GM23338 (cell line): ENCODE results near the gene DAPK1. TPM values are rescaled to one million over a fixed set of nuclear protein-coding genes. Genes with fewer than 3 reads are reported as not detected.

Experiments
- ATAC-seq: fragments of 200-7000 bp; cut with Tn5 transposase; 3 replicates; pipeline ENCODE4 v1.9.1; 2020
- DNase-seq: peaks from one replicate; pipeline ENCODE4 v3.0.0-alpha.2; 2015; ENCODE audit warnings: low spot score
- H2AFZ ChIP-seq: fragments of 200-600 bp; sonication (generic); 2 replicates; pipeline ENCODE4 v1.8.0; 2016; ENCODE audit warnings: antibody characterized with exemption, mild to moderate bottlenecking, moderate library complexity
- H3F3A ChIP-seq: fragments of 200-600 bp; sonication (generic); replicated peaks from 2 replicates; pipeline ENCODE4 v1.8.0; 2017; ENCODE audit warnings: antibody characterized with exemption, mixed run types, low read depth
- H3K27ac ChIP-seq: fragments of 200-600 bp; sonication (generic); 2 replicates; pipeline ENCODE4 v1.6.1; 2016; ENCODE audit warnings: low read depth
- H3K27me3 ChIP-seq: fragments of 200-600 bp; sonication (generic); 2 replicates; pipeline ENCODE4 v1.8.0; 2016; ENCODE audit warnings: mild to moderate bottlenecking, mixed run types, moderate library complexity; ENCODE audit not compliant: insufficient read depth
- H3K36me3 ChIP-seq: fragments of 200-600 bp; sonication (generic); 2 replicates; pipeline ENCODE4 v1.8.0; 2016; ENCODE audit warnings: mild to moderate bottlenecking; ENCODE audit not compliant: insufficient read depth
- H3K4me1 ChIP-seq: fragments of 200-600 bp; sonication (generic); 2 replicates; pipeline ENCODE4 v1.8.0; 2016; ENCODE audit warnings: mild to moderate bottlenecking, moderate library complexity; ENCODE audit not compliant: insufficient read depth
- H3K4me2 ChIP-seq: fragments of 200-600 bp; sonication (generic); 2 replicates; pipeline ENCODE4 v1.7.1; 2017; ENCODE audit warnings: mixed run types
- H3K4me3 ChIP-seq: fragments of 200-600 bp; sonication (generic); 2 replicates; pipeline ENCODE4 v1.6.1; 2016; ENCODE audit warnings: mixed run types
- H3K79me2 ChIP-seq: fragments of 200-600 bp; sonication (generic); replicated peaks from 2 replicates; pipeline ENCODE4 v1.8.0; 2017; ENCODE audit warnings: mild to moderate bottlenecking; ENCODE audit not compliant: insufficient read depth
- H3K9me2 ChIP-seq: fragments of 200-600 bp; sonication (generic); 2 replicates; pipeline ENCODE4 v1.8.0; 2017; ENCODE audit not compliant: insufficient read depth
- H4K20me1 ChIP-seq: fragments of 200-600 bp; sonication (generic); replicated peaks from 2 replicates; pipeline ENCODE4 v1.8.0; 2017; ENCODE audit warnings: mild to moderate bottlenecking; ENCODE audit not compliant: insufficient read depth
- H3K27ac Mint-ChIP-seq: 2 replicates; pipeline ENCODE4 v1.8.0; 2020; ENCODE audit warnings: inconsistent platforms, mild to moderate bottlenecking, moderate library complexity, mixed read lengths
- H3K27me3 Mint-ChIP-seq: 3 replicates; pipeline ENCODE4 v1.8.0; 2022; ENCODE audit warnings: low read depth, mild to moderate bottlenecking, moderate library complexity, mixed read lengths, inconsistent platforms; ENCODE audit not compliant: insufficient read depth, poor library complexity
- H3K36me3 Mint-ChIP-seq: 3 replicates; pipeline ENCODE4 v1.8.0; 2021; ENCODE audit warnings: low read depth, mild to moderate bottlenecking, inconsistent platforms, moderate library complexity, mixed read lengths
- H3K4me1 Mint-ChIP-seq: 3 replicates; pipeline ENCODE4 v1.8.0; 2020; ENCODE audit warnings: mild to moderate bottlenecking, inconsistent platforms, mixed read lengths
- H3K4me3 Mint-ChIP-seq: 3 replicates; pipeline ENCODE4 v1.8.0; 2021; ENCODE audit warnings: moderate library complexity, mild to moderate bottlenecking, inconsistent platforms, mixed read lengths
- H3K9me3 Mint-ChIP-seq: 3 replicates; pipeline ENCODE4 v1.8.0; 2020; ENCODE audit warnings: moderate library complexity, mild to moderate bottlenecking, inconsistent platforms, mixed read lengths
- CREB1 ChIP-seq: fragments of 250-450 bp; sonication (Bioruptor Pico); IDR thresholded peaks from 2 replicates; pipeline ENCODE4 v1.5.0; 2020; ENCODE audit warnings: low read depth, mild to moderate bottlenecking, moderate library complexity
- EZH2 ChIP-seq: fragments of 200-600 bp; sonication (generic); IDR thresholded peaks from one replicate; pipeline ENCODE4 v1.8.0; 2017; ENCODE audit warnings: antibody characterized with exemption, mild to moderate bottlenecking, low read depth; ENCODE audit not compliant: unreplicated experiment
- EZH2phosphoT487 ChIP-seq: fragments of 200-600 bp; sonication (generic); IDR thresholded peaks from one replicate; pipeline ENCODE4 v1.8.1; 2018; ENCODE audit warnings: antibody characterized with exemption; ENCODE audit not compliant: unreplicated experiment
- JUNB ChIP-seq: IDR thresholded peaks from one replicate; pipeline ENCODE4 v1.6.1; 2016; ENCODE audit warnings: antibody characterized with exemption; ENCODE audit not compliant: unreplicated experiment
- NANOG ChIP-seq: IDR thresholded peaks from 2 replicates; pipeline ENCODE4 v1.6.1; 2016; ENCODE audit warnings: antibody characterized with exemption, borderline replicate concordance
- POLR2AphosphoS5 ChIP-seq: IDR thresholded peaks from 2 replicates; pipeline ENCODE4 v1.6.1; 2016; ENCODE audit warnings: antibody characterized with exemption, low read depth
- STAT1 ChIP-seq: IDR thresholded peaks from one replicate; pipeline ENCODE4 v1.6.1; 2016; ENCODE audit warnings: antibody characterized with exemption; ENCODE audit not compliant: unreplicated experiment
- ZNF114 ChIP-seq: fragments of 250-450 bp; sonication (Bioruptor Pico); IDR thresholded peaks from 2 replicates; pipeline ENCODE4 v1.5.0; 2020; ENCODE audit warnings: mild to moderate bottlenecking, moderate library complexity
- ZNF331 ChIP-seq: fragments of 250-450 bp; sonication (Bioruptor Pico); IDR thresholded peaks from 2 replicates; pipeline ENCODE4 v1.5.0; 2020; ENCODE audit warnings: low read depth, mild to moderate bottlenecking, moderate library complexity
- polyA plus RNA-seq: library from polyadenylated mRNA; unstranded; fragments of >200 nt; fragmentation: Nextera tagmentation; extraction: Ambion mirVana; gene quantifications from 2 replicates; pipeline ENCODE4 v1.2.1, GENCODE V29; 2016
- total RNA-seq: library from RNA; depleted of rRNA; stranded (reverse); fragments of >200 nt; shearing (Covaris generic); gene quantifications from 2 replicates; pipeline ENCODE4 v1.2.3, GENCODE V29; 2014
- TF ChIP-seq, protein P1 (sequence below), 2 experiments: fragments of 200-600 bp in 1 of 2; sonication (generic) in 1 of 2; conservative IDR thresholded peaks; 2 replicates each; pipeline versions ENCODE4 v1.5.1 to v1.6.1; 2016 to 2017; ENCODE audit warnings: antibody characterized with exemption in 2 of 2, low read depth in 2 of 2, mild to moderate bottlenecking in 2 of 2, moderate library complexity in 1 of 2
- TF ChIP-seq, protein P2 (sequence below): fragments of 250-450 bp; sonication (Bioruptor Pico); IDR thresholded peaks from 2 replicates; pipeline ENCODE4 v1.5.0; 2020; ENCODE audit warnings: mild to moderate bottlenecking, moderate library complexity
- TF ChIP-seq, protein P3 (sequence below): IDR thresholded peaks from 2 replicates; pipeline ENCODE4 v1.6.1; 2016; ENCODE audit warnings: antibody characterized with exemption
- TF ChIP-seq, protein P4 (sequence below): IDR thresholded peaks from one replicate; pipeline ENCODE4 v1.6.1; 2018; ENCODE audit warnings: antibody characterized with exemption; ENCODE audit not compliant: unreplicated experiment

The DAPK1 gene
- total and polyA plus RNA-seq, 2 experiments from 2014 or later, result 37.0 to 134 TPM

DNA sequence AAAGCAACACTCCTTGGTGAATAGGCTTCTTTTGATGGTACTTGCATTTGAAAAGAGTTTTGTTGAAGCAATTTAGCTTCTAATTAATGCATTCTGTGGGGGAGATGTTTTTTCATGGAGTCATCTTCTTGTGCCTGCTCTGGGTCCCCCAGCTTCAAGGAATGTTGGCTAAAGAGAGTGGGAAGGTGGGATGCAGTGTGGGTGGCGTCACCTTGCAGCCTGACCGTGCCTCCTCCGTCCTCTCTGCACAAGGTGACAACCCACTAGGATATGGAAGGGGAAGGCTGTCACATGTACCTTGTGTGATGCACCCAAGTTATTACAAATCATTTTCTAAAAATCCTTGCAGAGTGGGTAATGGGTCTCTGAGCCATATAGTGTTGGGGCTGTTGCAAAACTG is 70.7 kb downstream of the DAPK1 start:
- H3F3A ChIP-seq, result no peaks in the 10 kb centered on the region
- peaks cover 68% of the 10 kb centered on the region for H3K4me1 ChIP-seq
- ATAC-seq, result no peak; the same call in 2 of the 3 replicates
- no peak overlapping the region for H3K4me3 ChIP-seq
- no peaks in the 10 kb centered on the region for H3K36me3 ChIP-seq
- peaks cover 79% of the 10 kb centered on the region for H3K4me1 Mint-ChIP-seq
- H3K4me3 Mint-ChIP-seq, result no peak overlapping the region
- peaks cover 33% of the 10 kb centered on the region for H3K36me3 Mint-ChIP-seq
- DNase-seq, result no peak
- H3K9me2 ChIP-seq, result no peaks in the 10 kb centered on the region
- no peak overlapping the region for H3K27ac ChIP-seq
- peaks cover 1% of the 10 kb centered on the region for H3K27me3 Mint-ChIP-seq
- peak overlapping the region; percentile 58 for H3K4me2 ChIP-seq
- H3K79me2 ChIP-seq, result peaks cover 94% of the 10 kb centered on the region
- H4K20me1 ChIP-seq, result peaks cover 56% of the 10 kb centered on the region
- no peak overlapping the region for H2AFZ ChIP-seq
- TF ChIP-seq STAT1 (no peak), CREB1 (no peak), JUNB (no peak), NANOG (no peak), EZH2 (no peak), ZNF331 (CRISPR knock-in tag) (no peak), ZNF114 (CRISPR knock-in tag) (no peak), EZH2phosphoT487 (no peak), POLR2AphosphoS5 (no peak)
- TF ChIP-seq, protein P1, sequence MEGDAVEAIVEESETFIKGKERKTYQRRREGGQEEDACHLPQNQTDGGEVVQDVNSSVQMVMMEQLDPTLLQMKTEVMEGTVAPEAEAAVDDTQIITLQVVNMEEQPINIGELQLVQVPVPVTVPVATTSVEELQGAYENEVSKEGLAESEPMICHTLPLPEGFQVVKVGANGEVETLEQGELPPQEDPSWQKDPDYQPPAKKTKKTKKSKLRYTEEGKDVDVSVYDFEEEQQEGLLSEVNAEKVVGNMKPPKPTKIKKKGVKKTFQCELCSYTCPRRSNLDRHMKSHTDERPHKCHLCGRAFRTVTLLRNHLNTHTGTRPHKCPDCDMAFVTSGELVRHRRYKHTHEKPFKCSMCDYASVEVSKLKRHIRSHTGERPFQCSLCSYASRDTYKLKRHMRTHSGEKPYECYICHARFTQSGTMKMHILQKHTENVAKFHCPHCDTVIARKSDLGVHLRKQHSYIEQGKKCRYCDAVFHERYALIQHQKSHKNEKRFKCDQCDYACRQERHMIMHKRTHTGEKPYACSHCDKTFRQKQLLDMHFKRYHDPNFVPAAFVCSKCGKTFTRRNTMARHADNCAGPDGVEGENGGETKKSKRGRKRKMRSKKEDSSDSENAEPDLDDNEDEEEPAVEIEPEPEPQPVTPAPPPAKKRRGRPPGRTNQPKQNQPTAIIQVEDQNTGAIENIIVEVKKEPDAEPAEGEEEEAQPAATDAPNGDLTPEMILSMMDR (conservative IDR thresholded peaks at IDR 0.05; ENCODE audit: low read depth in 2 of 2), result no peak
- TF ChIP-seq, protein P2, sequence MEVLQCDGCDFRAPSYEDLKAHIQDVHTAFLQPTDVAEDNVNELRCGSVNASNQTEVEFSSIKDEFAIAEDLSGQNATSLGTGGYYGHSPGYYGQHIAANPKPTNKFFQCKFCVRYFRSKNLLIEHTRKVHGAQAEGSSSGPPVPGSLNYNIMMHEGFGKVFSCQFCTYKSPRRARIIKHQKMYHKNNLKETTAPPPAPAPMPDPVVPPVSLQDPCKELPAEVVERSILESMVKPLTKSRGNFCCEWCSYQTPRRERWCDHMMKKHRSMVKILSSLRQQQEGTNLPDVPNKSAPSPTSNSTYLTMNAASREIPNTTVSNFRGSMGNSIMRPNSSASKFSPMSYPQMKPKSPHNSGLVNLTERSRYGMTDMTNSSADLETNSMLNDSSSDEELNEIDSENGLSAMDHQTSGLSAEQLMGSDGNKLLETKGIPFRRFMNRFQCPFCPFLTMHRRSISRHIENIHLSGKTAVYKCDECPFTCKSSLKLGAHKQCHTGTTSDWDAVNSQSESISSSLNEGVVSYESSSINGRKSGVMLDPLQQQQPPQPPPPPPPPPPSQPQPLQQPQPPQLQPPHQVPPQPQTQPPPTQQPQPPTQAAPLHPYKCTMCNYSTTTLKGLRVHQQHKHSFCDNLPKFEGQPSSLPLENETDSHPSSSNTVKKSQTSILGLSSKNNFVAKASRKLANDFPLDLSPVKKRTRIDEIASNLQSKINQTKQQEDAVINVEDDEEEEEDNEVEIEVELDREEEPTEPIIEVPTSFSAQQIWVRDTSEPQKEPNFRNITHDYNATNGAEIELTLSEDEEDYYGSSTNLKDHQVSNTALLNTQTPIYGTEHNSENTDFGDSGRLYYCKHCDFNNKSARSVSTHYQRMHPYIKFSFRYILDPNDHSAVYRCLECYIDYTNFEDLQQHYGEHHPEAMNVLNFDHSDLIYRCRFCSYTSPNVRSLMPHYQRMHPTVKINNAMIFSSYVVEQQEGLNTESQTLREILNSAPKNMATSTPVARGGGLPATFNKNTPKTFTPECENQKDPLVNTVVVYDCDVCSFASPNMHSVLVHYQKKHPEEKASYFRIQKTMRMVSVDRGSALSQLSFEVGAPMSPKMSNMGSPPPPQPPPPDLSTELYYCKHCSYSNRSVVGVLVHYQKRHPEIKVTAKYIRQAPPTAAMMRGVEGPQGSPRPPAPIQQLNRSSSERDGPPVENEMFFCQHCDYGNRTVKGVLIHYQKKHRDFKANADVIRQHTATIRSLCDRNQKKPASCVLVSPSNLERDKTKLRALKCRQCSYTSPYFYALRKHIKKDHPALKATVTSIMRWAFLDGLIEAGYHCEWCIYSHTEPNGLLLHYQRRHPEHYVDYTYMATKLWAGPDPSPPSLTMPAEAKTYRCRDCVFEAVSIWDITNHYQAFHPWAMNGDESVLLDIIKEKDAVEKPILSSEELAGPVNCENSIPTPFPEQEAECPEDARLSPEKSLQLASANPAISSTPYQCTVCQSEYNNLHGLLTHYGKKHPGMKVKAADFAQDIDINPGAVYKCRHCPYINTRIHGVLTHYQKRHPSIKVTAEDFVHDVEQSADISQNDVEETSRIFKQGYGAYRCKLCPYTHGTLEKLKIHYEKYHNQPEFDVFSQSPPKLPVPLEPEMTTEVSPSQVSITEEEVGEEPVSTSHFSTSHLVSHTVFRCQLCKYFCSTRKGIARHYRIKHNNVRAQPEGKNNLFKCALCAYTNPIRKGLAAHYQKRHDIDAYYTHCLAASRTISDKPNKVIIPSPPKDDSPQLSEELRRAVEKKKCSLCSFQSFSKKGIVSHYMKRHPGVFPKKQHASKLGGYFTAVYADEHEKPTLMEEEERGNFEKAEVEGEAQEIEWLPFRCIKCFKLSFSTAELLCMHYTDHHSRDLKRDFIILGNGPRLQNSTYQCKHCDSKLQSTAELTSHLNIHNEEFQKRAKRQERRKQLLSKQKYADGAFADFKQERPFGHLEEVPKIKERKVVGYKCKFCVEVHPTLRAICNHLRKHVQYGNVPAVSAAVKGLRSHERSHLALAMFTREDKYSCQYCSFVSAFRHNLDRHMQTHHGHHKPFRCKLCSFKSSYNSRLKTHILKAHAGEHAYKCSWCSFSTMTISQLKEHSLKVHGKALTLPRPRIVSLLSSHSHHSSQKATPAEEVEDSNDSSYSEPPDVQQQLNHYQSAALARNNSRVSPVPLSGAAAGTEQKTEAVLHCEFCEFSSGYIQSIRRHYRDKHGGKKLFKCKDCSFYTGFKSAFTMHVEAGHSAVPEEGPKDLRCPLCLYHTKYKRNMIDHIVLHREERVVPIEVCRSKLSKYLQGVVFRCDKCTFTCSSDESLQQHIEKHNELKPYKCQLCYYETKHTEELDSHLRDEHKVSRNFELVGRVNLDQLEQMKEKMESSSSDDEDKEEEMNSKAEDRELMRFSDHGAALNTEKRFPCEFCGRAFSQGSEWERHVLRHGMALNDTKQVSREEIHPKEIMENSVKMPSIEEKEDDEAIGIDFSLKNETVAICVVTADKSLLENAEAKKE (CRISPR knock-in tag), result no peak
- TF ChIP-seq, protein P3, sequence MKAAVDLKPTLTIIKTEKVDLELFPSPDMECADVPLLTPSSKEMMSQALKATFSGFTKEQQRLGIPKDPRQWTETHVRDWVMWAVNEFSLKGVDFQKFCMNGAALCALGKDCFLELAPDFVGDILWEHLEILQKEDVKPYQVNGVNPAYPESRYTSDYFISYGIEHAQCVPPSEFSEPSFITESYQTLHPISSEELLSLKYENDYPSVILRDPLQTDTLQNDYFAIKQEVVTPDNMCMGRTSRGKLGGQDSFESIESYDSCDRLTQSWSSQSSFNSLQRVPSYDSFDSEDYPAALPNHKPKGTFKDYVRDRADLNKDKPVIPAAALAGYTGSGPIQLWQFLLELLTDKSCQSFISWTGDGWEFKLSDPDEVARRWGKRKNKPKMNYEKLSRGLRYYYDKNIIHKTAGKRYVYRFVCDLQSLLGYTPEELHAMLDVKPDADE, result no peak
- TF ChIP-seq, protein P4, sequence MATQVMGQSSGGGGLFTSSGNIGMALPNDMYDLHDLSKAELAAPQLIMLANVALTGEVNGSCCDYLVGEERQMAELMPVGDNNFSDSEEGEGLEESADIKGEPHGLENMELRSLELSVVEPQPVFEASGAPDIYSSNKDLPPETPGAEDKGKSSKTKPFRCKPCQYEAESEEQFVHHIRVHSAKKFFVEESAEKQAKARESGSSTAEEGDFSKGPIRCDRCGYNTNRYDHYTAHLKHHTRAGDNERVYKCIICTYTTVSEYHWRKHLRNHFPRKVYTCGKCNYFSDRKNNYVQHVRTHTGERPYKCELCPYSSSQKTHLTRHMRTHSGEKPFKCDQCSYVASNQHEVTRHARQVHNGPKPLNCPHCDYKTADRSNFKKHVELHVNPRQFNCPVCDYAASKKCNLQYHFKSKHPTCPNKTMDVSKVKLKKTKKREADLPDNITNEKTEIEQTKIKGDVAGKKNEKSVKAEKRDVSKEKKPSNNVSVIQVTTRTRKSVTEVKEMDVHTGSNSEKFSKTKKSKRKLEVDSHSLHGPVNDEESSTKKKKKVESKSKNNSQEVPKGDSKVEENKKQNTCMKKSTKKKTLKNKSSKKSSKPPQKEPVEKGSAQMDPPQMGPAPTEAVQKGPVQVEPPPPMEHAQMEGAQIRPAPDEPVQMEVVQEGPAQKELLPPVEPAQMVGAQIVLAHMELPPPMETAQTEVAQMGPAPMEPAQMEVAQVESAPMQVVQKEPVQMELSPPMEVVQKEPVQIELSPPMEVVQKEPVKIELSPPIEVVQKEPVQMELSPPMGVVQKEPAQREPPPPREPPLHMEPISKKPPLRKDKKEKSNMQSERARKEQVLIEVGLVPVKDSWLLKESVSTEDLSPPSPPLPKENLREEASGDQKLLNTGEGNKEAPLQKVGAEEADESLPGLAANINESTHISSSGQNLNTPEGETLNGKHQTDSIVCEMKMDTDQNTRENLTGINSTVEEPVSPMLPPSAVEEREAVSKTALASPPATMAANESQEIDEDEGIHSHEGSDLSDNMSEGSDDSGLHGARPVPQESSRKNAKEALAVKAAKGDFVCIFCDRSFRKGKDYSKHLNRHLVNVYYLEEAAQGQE, result no peak
- H3K27ac Mint-ChIP-seq, result no peak overlapping the region
- H3K9me3 Mint-ChIP-seq, result no peaks in the 10 kb centered on the region
- no peaks in the 10 kb centered on the region for H3K27me3 ChIP-seq
